GM19043 (cell line): ENCODE data around the gene ADAM17.
"Not testable (repeated sequence)": the region's sequence is repeated elsewhere in the genome, so short reads cannot be mapped to it uniquely, and the experiment has no call there.

Source experiments
- ATAC-seq: cut with Tn5 transposase; IDR thresholded peaks from one replicate; pipeline ENCODE4 v1.9.1; 2021; ENCODE audit warnings: low read depth; ENCODE audit not compliant: unreplicated experiment

ADAM17 gene

GRCh38 chr2:9527995-9528787 lies 27.4 kb downstream of the ADAM17 start:
- ATAC-seq = no peak

- ATAC-seq = no peak
These were observed 30.4 kb downstream of the ADAM17 start for GRCh38 chr2:9525266-9525665.

- no peak for ATAC-seq
These were observed 31.3 kb downstream of the ADAM17 start for GRCh38 chr2:9524291-9524690.

DNA sequence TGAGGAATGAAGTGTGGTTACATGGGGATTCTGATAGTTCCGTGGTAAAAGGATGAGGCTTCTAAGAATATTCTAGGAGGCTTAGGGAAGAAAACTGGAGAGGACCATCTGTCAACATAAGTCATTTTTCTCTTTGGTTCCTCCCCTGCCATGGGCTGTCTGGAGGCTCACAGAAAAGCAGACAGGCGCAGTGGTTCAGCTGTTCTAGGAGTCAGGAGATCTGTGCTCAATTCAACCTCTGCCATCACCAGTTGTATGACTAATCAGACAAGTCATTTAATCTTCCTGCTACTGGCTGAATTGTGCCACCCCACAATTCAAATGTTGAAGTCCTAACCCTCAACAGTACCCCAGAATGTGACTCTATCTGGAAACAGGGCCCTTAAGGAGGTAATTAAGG lies 36.4 kb downstream of the ADAM17 start:
- no peak for ATAC-seq

- no peak for ATAC-seq
These were observed 36.9 kb downstream of the ADAM17 start for GRCh38 chr2:9518780-9519179.

GRCh38 chr2:9518163-9518562 lies 37.5 kb downstream of the ADAM17 start:
- no peak for ATAC-seq

- ATAC-seq = no peak
These were observed 38.4 kb downstream of the ADAM17 start for GRCh38 chr2:9517118-9517782.

DNA sequence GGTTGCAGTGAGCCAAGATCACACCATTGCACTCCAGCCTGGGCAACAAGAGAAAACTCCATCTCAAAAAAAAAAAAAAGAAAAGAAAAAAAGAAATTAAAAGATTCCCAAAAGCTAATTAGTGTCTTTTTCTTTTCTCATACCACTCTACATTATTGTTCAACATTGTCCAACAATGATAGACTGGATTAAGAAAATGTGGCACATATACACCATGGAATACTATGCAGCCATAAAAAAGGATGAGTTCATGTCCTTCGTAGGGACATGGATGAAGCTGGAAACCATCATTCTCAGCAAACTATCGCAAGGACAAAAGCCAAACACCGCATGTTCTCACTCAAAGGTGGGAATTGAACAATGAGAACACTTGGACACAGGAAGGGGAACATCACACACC lies 41.7 kb downstream of the ADAM17 start:
- ATAC-seq = not testable (repeated sequence)

GRCh38 chr2:9508931-9509330 lies 46.7 kb downstream of the ADAM17 start:
- no peak for ATAC-seq

- no peak for ATAC-seq
These were observed 57.4 kb downstream of the ADAM17 start for GRCh38 chr2:9498210-9498609.

DNA sequence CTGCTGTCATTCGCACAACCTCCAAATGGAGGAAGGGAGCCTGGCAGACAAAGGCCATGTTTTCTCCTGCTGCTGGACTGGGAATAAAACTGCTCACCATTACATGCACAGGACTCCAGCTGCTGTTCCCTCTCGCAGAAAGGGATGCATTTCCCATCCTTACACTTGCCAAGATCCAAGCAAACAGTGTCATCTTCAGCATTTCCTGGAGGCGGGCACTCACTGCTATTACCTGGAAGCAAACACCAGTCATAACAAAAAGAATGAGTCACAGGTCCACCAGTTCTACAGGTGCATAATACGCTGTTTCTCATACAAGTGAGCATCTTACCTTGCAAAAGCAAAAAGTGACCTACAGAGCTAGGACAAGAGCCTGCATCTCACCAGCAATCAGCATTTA lies 58.6 kb downstream of the ADAM17 start:
- ATAC-seq = no peak

DNA sequence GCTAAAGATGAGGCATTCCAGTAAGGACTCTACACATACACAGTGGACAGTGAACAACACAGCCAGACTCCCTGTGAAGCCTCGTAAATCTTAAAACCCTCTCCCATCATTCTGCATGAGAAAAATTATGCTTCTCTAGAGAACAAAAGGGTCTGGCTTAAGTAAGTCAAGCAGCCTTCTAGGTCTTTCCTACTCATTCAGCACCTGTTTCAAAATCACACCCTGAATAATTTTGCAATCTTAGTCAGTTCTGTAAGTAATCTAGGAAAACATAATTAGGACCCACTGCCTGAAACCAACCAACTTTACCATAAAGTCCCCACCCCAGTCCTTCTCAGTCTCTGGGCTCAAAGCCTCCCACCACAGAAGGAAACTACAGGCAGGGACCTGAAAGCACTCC lies 61.5 kb downstream of the ADAM17 start:
- ATAC-seq = no peak

DNA sequence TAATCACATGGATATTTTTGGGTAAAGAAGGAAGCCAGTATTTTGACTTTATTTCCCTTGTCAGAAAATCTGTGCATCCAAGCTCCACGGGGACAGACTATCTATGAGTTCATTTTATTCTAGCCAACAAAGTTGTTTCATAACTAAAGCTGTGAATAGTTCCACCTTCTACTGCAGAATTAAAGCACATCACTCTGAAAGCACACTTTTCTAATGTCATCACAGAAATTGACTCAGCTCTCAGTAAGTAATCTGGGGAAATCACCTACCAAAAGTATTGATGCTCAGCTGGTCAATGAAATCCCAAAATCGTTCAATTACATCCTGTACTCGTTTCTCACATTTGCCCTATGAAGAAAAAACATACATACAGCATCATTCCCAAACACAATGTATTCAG lies 62.2 kb downstream of the ADAM17 start:
- ATAC-seq = no peak

- no peak for ATAC-seq
These were observed 62.7 kb downstream of the ADAM17 start for GRCh38 chr2:9492927-9493326.

- ATAC-seq = no peak
These were observed 64.8 kb downstream of the ADAM17 start for GRCh38 chr2:9490789-9491188.

- no peak for ATAC-seq
These were observed 66.8 kb downstream of the ADAM17 start for GRCh38 chr2:9488583-9489547.

DNA sequence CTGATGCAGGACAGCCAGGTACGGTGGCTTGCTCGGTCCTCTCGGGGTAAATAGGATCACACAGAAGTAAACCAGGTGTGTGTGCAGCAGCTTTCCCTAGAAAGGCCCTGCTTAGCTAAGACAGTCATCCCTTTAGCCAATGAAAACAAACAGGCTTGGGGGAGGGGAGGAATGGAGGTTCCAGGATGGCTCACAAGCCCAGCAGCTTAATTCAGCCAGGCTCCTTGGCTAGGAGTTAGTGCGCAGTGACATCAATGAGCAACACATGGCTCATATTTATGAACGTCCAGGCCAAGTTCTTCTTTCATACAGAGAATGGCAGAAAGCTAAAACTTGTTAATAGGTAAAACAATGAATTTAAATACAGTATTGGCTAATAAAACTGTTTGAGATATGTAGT lies 71.1 kb downstream of the ADAM17 start:
- ATAC-seq = no peak

DNA sequence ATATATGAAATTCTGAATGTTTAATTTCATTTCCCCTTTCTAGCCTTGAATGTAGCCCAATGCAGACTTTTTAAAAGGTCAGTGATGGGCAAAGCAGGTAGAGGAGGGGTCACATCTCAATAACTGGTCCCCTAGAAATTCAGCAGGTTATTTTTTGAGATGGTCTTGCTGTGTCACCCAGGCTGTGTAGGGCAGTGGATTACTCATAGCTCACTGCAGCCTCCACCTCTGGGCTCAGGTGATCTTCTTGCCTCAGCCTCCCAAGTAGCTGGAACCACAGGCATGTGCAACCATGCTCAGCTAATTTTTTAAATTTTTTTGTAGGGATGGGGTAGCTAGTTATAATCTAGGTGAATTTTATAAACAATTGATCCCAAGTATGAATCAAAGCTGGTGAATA lies 72.5 kb downstream of the ADAM17 start:
- no peak for ATAC-seq

- no peak for ATAC-seq
These were observed 75.5 kb downstream of the ADAM17 start for GRCh38 chr2:9480157-9480556.

DNA sequence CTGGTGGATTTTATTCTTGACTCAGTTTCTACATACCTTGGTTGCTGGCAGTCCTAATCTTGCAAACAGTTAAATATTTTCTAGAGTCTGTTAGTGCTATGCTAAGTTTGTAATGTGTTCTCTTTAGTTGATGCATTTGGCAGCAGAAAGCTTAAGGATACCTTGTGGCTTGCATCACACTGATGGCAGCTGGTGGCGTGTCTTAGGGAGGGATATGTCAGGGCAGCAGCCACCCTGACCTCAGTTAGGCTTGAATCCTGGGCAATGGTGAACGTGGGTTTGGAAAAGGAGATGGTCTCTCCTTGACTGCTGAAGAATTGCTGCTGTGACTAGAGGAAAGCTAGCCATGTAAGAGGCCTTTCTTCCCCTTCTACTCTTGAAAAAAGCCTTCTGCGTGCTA lies 77.1 kb downstream of the ADAM17 start:
- no peak for ATAC-seq

DNA sequence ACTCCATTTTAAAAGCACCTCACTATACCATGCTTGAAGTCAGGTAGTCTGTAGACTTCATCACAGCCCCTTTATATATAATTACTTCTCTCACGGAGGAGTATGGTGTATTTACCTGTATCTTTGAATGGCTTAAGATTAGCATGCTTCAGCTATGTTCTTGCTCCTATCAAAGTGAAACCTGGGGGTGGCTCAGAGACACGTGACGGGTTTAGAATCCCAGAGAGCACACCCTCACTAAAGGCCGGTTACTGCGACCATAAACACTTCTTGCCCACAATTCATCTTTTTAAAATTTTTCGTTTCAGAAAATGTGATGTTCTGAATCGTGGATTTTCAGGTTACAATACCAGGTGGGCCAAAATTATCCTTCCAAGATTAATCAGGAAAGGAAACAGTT lies 77.7 kb downstream of the ADAM17 start:
- no peak for ATAC-seq
